Mesendoderm (in vitro differentiated cells): ENCODE measurements around the gene KIAA0513.
A peak's percentile ranks its signal among the peaks of the same experiment; 100 is the strongest.
"Not testable (repeated sequence)": the region's sequence is repeated elsewhere in the genome, so short reads cannot be mapped to it uniquely, and the experiment has no call there.

Experiments
- DNase-seq: peaks from one replicate; pipeline ENCODE4 v3.0.0; 2013
- H2AK5ac ChIP-seq: 2 replicates; pipeline ENCODE4 v1.6.1; 2013; ENCODE audit warnings: low read length, inconsistent platforms
- H2BK120ac ChIP-seq: 2 replicates; pipeline ENCODE4 v1.6.1; 2013; ENCODE audit warnings: low read depth, mild to moderate bottlenecking, low read length, moderate library complexity, mixed read lengths
- H2BK15ac ChIP-seq: replicated peaks from 2 replicates; pipeline ENCODE4 v1.6.1; 2013; ENCODE audit warnings: low read depth, mild to moderate bottlenecking, moderate library complexity
- H2BK5ac ChIP-seq: 2 replicates; pipeline ENCODE4 v1.6.1; 2013; ENCODE audit warnings: low read length, inconsistent platforms
- H3K18ac ChIP-seq: 2 replicates; pipeline ENCODE4 v1.6.1; 2013; ENCODE audit warnings: mild to moderate bottlenecking, low read length, mixed read lengths
- H3K23ac ChIP-seq: one replicate; pipeline ENCODE4 v1.6.1; 2013; ENCODE audit warnings: low read length
- H3K27ac ChIP-seq: 2 replicates; pipeline ENCODE4 v1.5.1; 2013; ENCODE audit warnings: low read depth, mild to moderate bottlenecking, inconsistent platforms, low read length, moderate library complexity
- H3K27me3 ChIP-seq: 2 replicates; pipeline ENCODE4 v1.6.1; 2013; ENCODE audit warnings: low read length, control low read depth, mild to moderate bottlenecking, inconsistent platforms; ENCODE audit not compliant: insufficient read depth, poor library complexity
- H3K36me3 ChIP-seq: 2 replicates; pipeline ENCODE4 v1.6.1; 2013; ENCODE audit warnings: low read length, inconsistent platforms; ENCODE audit not compliant: control insufficient read depth, insufficient read depth
- H3K4ac ChIP-seq: one replicate; pipeline ENCODE4 v1.6.1; 2013; ENCODE audit warnings: low read depth, mild to moderate bottlenecking, low read length, moderate library complexity
- H3K4me1 ChIP-seq: 2 replicates; pipeline ENCODE4 v1.6.1; 2013; ENCODE audit warnings: low read depth, low read length, inconsistent platforms; ENCODE audit not compliant: control insufficient read depth
- H3K4me2 ChIP-seq: 2 replicates; pipeline ENCODE4 v1.6.1; 2013; ENCODE audit warnings: low read length
- H3K4me3 ChIP-seq: 2 replicates; pipeline ENCODE4 v1.5.1; 2013; ENCODE audit warnings: mild to moderate bottlenecking, low read length
- H3K56ac ChIP-seq: one replicate; pipeline ENCODE4 v1.6.1; 2013; ENCODE audit warnings: low read length
- H3K79me1 ChIP-seq: 2 replicates; pipeline ENCODE4 v1.6.1; 2013; ENCODE audit warnings: low read length, inconsistent platforms
- H3K79me2 ChIP-seq: 2 replicates; pipeline ENCODE4 v1.6.1; 2013; ENCODE audit warnings: mild to moderate bottlenecking, low read length; ENCODE audit not compliant: control insufficient read depth, insufficient read depth
- H3K9ac ChIP-seq: 2 replicates; pipeline ENCODE4 v1.6.1; 2013; ENCODE audit warnings: low read length, inconsistent platforms
- H4K5ac ChIP-seq: one replicate; pipeline ENCODE4 v1.6.1; 2013; ENCODE audit warnings: low read length
- H4K8ac ChIP-seq: one replicate; pipeline ENCODE4 v1.6.1; 2013; ENCODE audit warnings: low read depth, mild to moderate bottlenecking, control low read depth, low read length, moderate library complexity
- WGBS: extraction: QIAGEN DNeasy Blood & Tissue Kit; methylation state at CpG from one replicate; pipeline ENCODE4 v1.1.7; 2013; ENCODE audit warnings: low lambda C conversion rate, missing lambda C conversion rate; ENCODE audit not compliant: insufficient coverage; ENCODE audit errors: extremely low coverage; 5-methylcytosine and 5-hydroxymethylcytosine counted together

The KIAA0513 gene

DNA sequence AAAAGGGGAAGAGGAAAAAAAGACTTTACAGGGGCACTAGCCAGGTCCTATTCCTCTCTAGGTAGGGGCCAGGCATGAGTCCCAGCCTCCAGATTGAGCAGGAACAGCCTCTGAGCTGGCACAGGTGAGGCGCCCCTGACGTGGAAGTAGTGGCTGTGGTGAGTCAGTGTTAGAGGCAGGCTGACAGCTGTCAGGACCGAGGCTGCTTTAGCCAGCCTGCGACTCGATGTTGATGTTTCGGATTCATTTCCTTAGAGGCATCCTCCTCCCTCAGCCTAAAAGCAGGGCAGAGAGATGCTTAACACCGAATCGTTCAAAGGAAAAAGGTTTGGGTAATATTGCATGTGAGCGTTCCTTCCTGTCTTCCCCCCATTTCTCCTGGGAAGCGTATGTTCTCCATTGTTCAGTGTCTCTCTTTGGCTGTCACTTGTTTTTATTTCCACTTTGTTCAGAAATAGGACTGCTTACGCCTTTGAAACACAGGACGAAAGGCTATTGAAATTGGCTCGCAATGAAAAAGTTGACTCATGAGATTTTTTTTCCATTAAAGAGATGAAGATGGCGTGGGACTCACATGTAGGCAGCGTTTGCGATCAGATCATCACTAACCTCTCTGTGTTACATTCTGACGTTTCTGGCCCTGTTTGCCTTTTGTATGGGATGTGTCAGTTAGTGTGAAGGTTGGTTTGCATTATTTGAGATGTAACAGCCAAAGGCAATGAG, 1.3 kb downstream of the KIAA0513 start:
- Histone ChIP-seq H3K56ac (no peak overlapping the region), H3K27me3 (no peaks in the 10 kb centered on the region), H2BK120ac (no peak overlapping the region), H4K5ac (no peak overlapping the region), H2BK15ac (no peak overlapping the region), H3K4ac (no peak overlapping the region), H3K23ac (no peak overlapping the region), H3K9ac (no peak overlapping the region), H3K4me2 (no peak overlapping the region), H3K79me1 (no peaks in the 10 kb centered on the region), H3K4me3 (no peak overlapping the region), H3K79me2 (no peaks in the 10 kb centered on the region), H3K36me3 (no peaks in the 10 kb centered on the region), H2BK5ac (no peak overlapping the region), H3K18ac (no peak overlapping the region), H4K8ac (no peak overlapping the region), H3K27ac (no peak overlapping the region), H2AK5ac (no peak overlapping the region), H3K4me1 (no peaks in the 10 kb centered on the region)
- WGBS: no CpG with 5 or more reads among the region's 17 CpGs
- DNase-seq: no peak

- H3K27me3 ChIP-seq: no peaks in the 10 kb centered on the region
- H2BK15ac ChIP-seq: no peak overlapping the region
- no peak overlapping the region for H3K27ac ChIP-seq
- H4K5ac ChIP-seq: no peak overlapping the region
- no peak overlapping the region for H2BK5ac ChIP-seq
- H3K4ac ChIP-seq: no peak overlapping the region
- no peak overlapping the region for H3K4me2 ChIP-seq
- DNase-seq: peak; percentile 63
- no peaks in the 10 kb centered on the region for H3K4me1 ChIP-seq
- H3K4me3 ChIP-seq: no peak overlapping the region
- no peak overlapping the region for H4K8ac ChIP-seq
- WGBS: no CpG with 5 or more reads among the region's 4 CpGs
- no peaks in the 10 kb centered on the region for H3K79me2 ChIP-seq
- H2AK5ac ChIP-seq: no peak overlapping the region
- H3K79me1 ChIP-seq: no peaks in the 10 kb centered on the region
- H3K9ac ChIP-seq: no peak overlapping the region
- no peak overlapping the region for H3K23ac ChIP-seq
- no peak overlapping the region for H3K18ac ChIP-seq
- H2BK120ac ChIP-seq: no peak overlapping the region
- no peaks in the 10 kb centered on the region for H3K36me3 ChIP-seq
- no peak overlapping the region for H3K56ac ChIP-seq
Measured at GRCh38 chr16:85029408-85029784, 1.8 kb downstream of the KIAA0513 start.

- no peak overlapping the region for H3K23ac ChIP-seq
- no peaks in the 10 kb centered on the region for H3K27me3 ChIP-seq
- H3K27ac ChIP-seq: no peak overlapping the region
- no peak overlapping the region for H3K4me2 ChIP-seq
- H3K36me3 ChIP-seq: no peaks in the 10 kb centered on the region
- H2BK15ac ChIP-seq: no peak overlapping the region
- no peak overlapping the region for H4K5ac ChIP-seq
- no peak overlapping the region for H3K4me3 ChIP-seq
- H3K4me1 ChIP-seq: no peaks in the 10 kb centered on the region
- no peak overlapping the region for H2AK5ac ChIP-seq
- DNase-seq: no peak
- H4K8ac ChIP-seq: no peak overlapping the region
- H3K56ac ChIP-seq: no peak overlapping the region
- no peak overlapping the region for H3K4ac ChIP-seq
- no peaks in the 10 kb centered on the region for H3K79me1 ChIP-seq
- H3K9ac ChIP-seq: no peak overlapping the region
- H3K79me2 ChIP-seq: no peaks in the 10 kb centered on the region
- H2BK5ac ChIP-seq: no peak overlapping the region
- no peak overlapping the region for H2BK120ac ChIP-seq
- no CpG with 5 or more reads among the region's 16 CpGs for WGBS
- no peak overlapping the region for H3K18ac ChIP-seq
Measured at GRCh38 chr16:85029981-85030401, 2.4 kb downstream of the KIAA0513 start.

- no peak for DNase-seq
- Histone ChIP-seq H4K5ac (no peak overlapping the region), H3K4ac (no peak overlapping the region), H2BK5ac (no peak overlapping the region), H3K56ac (no peak overlapping the region), H3K27ac (no peak overlapping the region), H3K4me2 (no peak overlapping the region), H3K9ac (no peak overlapping the region), H2AK5ac (no peak overlapping the region), H3K27me3 (no peaks in the 10 kb centered on the region), H3K18ac (no peak overlapping the region), H4K8ac (no peak overlapping the region), H3K36me3 (no peaks in the 10 kb centered on the region), H3K79me2 (no peaks in the 10 kb centered on the region), H2BK15ac (no peak overlapping the region), H3K23ac (no peak overlapping the region), H2BK120ac (no peak overlapping the region), H3K79me1 (no peaks in the 10 kb centered on the region), H3K4me3 (no peak overlapping the region), H3K4me1 (no peaks in the 10 kb centered on the region)
- no CpG with 5 or more reads among the region's 5 CpGs for WGBS
Measured at GRCh38 chr16:85031451-85031850, 3.9 kb downstream of the KIAA0513 start.

- H3K18ac ChIP-seq, H4K8ac ChIP-seq, H3K23ac ChIP-seq: not testable (repeated sequence)
Measured at GRCh38 chr16:85032187-85032586, 4.6 kb downstream of the KIAA0513 start.

DNA sequence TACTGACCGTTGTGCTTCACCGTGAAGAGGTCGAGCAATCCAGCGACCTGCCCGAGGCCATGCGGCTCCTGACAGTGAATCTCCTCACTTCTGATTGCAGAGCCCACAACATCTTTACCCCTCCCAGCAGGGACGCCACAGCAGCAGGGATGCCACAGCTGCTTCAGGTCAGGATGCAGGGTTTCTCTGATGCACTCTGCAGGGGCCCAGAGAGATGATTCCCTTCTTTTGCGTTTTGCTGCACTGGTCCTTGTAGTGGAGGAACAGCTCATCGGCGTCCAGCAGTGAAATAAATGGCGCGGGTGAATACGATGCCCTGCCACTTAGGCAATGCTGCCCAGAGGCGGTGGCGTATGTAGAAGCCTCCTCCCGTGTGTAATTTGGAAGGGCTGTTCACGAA, 5.6 kb downstream of the KIAA0513 start:
- Histone ChIP-seq H2BK5ac (no peak overlapping the region), H3K23ac (no peak overlapping the region), H3K4me3 (no peak overlapping the region), H3K79me2 (no peaks in the 10 kb centered on the region), H3K18ac (no peak overlapping the region), H3K36me3 (no peaks in the 10 kb centered on the region), H4K8ac (no peak overlapping the region), H3K27me3 (no peaks in the 10 kb centered on the region), H3K56ac (no peak overlapping the region), H3K4me1 (no peaks in the 10 kb centered on the region), H2AK5ac (no peak overlapping the region), H2BK120ac (no peak overlapping the region), H3K27ac (no peak overlapping the region), H4K5ac (no peak overlapping the region), H3K4ac (no peak overlapping the region), H3K9ac (no peak overlapping the region), H3K79me1 (no peaks in the 10 kb centered on the region), H2BK15ac (no peak overlapping the region), H3K4me2 (no peak overlapping the region)
- DNase-seq: no peak
- no CpG with 5 or more reads among the region's 17 CpGs for WGBS

More at GRCh38 chr16:85032187-85032586, 4.6 kb downstream of the KIAA0513 start:
- not testable (repeated sequence) for H3K79me2 ChIP-seq, H3K27ac ChIP-seq, H2AK5ac ChIP-seq, H2BK15ac ChIP-seq, H3K4me1 ChIP-seq, H3K27me3 ChIP-seq, H2BK5ac ChIP-seq, H4K5ac ChIP-seq, H3K79me1 ChIP-seq, H3K9ac ChIP-seq, H2BK120ac ChIP-seq, H3K4ac ChIP-seq, H3K56ac ChIP-seq, H3K4me3 ChIP-seq, H3K4me2 ChIP-seq, H3K36me3 ChIP-seq, DNase-seq
- WGBS: no CpG with 5 or more reads among the region's 4 CpGs
